ENCODE measurements around the gene ASCL2. TPM values are rescaled to one million over a fixed set of nuclear protein-coding genes. Genes with fewer than 3 reads are reported as not detected.

ASCL2 gene
- total and polyA plus RNA-seq, 7 experiments from 2014 or later: 0.32 to 2.1 (median 0.45) TPM; not detected in 3

Other genes with a start within 250 kb of the ASCL2 start
- gene IGF2, start 131.2 kb downstream of the ASCL2 start, total RNA-seq: under 1 TPM in 1 of 5 experiments, not detected in 4; 0.36 TPM
- not detected for gene IGF2, start 131.2 kb downstream of the ASCL2 start, polyA plus RNA-seq
- not detected for gene INS, start 109.4 kb downstream of the ASCL2 start, total RNA-seq
- not detected for gene INS, start 109.4 kb downstream of the ASCL2 start, polyA plus RNA-seq
- not detected for gene TH, start 98.8 kb downstream of the ASCL2 start, total RNA-seq
- not detected for gene TH, start 98.8 kb downstream of the ASCL2 start, polyA plus RNA-seq
- gene C11orf21, start 31.3 kb upstream of the ASCL2 start, total RNA-seq: 100 to 1,000 TPM in 3 of 5 experiments, 10 to 100 TPM in 2; 33.9 to 153 (median 112) TPM
- 10 to 100 TPM; 10.7 to 14.4 TPM for gene C11orf21, start 31.3 kb upstream of the ASCL2 start, polyA plus RNA-seq
- 100 to 1,000 TPM in 2 of 5 experiments, 10 to 100 TPM in 3; 33.5 to 116 (median 70.3) TPM for gene TSPAN32, start 31.4 kb upstream of the ASCL2 start, total RNA-seq
- 10 to 100 TPM; 15.7 to 23.9 TPM for gene TSPAN32, start 31.4 kb upstream of the ASCL2 start, polyA plus RNA-seq
- gene CD81, start 106.7 kb upstream of the ASCL2 start, total RNA-seq: 100 to 1,000 TPM in 4 of 5 experiments, 10 to 100 TPM in 1; 97.5 to 173 (median 138) TPM
- gene CD81, start 106.7 kb upstream of the ASCL2 start, polyA plus RNA-seq: 10 to 100 TPM; 19.0 to 39.6 TPM
- 10 to 100 TPM; 43.6 to 55.0 (median 50.9) TPM for gene TSSC4, start 130.2 kb upstream of the ASCL2 start, total RNA-seq
- gene TSSC4, start 130.2 kb upstream of the ASCL2 start, polyA plus RNA-seq: 10 to 100 TPM; 51.7 to 83.7 TPM
- 1 to 10 TPM in 1 of 5 experiments, under 1 TPM in 4; 0.05 to 1.1 (median 0.73) TPM for gene TRPM5, start 173.9 kb upstream of the ASCL2 start, total RNA-seq
- under 1 TPM in 1 of 2 donors, not detected in 1; 0.09 TPM for gene TRPM5, start 173.9 kb upstream of the ASCL2 start, polyA plus RNA-seq
- gene KCNQ1, start 174.4 kb upstream of the ASCL2 start, total RNA-seq: 10 to 100 TPM; 14.7 to 46.4 (median 41.4) TPM
- 10 to 100 TPM; 15.8 to 20.9 TPM for gene KCNQ1, start 174.4 kb upstream of the ASCL2 start, polyA plus RNA-seq